GM20431 (cell line): ENCODE data around the gene PRDM8.

Source experiments
- in situ Hi-C: fragments of 300-500 bp; cut with MseI, MboI; formaldehyde crosslinking; loops from one replicate; pipeline ENCODE4 v1.15.0; 2020; ENCODE audit warnings: low sequenced_read_pairs; ENCODE audit not compliant: unreplicated experiment

Gene PRDM8

GRCh38 chr4:80253510-80253909 lies 56.2 kb downstream of the PRDM8 start:
- in situ Hi-C loops = no loop called here
